Measurements from ENCODE around the gene PSMD14. TPM values are rescaled to one million over a fixed set of nuclear protein-coding genes. Genes with fewer than 3 reads are reported as not detected.

Gene PSMD14
- total RNA-seq, 1 experiment from 2014 or later = 83.7 TPM

DNA sequence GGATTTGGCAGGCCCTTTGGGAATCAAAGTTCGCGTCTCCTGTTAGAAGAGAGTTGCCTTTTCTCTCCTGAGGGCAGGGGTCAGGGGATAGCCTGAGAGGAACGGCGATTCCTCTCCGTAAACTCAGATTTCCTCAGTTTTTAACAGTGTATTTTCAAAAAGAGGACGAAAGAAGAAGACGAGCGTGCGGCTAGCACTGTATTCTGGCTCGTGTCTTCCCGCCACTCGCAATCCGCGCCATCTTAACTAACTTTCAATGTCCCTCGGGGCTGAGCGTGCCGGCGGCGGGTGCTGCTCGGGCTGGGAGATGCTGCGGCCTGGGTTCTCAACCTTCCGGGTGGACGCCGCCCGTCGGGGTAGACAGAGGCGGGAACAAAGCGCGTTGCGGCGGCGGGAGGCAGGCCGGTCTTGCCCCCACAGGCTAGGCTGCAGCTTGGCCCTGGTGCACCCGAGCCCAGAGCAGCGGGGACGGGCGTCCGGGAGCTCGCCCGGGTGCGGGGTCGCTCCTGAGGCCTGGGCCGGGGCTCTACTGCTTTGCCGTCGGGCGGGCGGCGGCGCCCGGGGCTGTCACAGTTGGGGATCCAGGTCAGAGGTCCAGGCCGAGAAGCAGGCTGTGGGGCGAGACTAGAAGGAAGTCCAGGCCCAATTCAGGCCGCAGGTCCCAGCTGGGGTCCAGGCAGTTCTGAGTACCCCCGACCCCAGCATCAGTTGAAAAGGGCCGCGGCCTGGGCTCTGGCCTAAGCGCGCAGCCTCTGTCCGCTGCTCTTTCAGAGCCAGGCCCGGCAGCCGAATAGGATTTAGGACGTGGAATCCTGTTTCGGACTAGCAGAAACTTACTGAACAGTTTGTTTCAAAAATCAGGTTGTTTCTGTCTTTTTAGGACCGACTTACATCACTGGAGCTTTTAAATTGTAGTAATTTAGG is 119.7 kb downstream of the PSMD14 start:
- Histone ChIP-seq H2AFZ (ENCODE audit: low read length) (no peak overlapping the region), H2BK5ac (ENCODE audit: insufficient read length, low read length) (no peak overlapping the region)
- no CpG with 5 or more reads among the region's 64 CpGs for WGBS (ENCODE audit: extremely low coverage, insufficient read length, low lambda C conversion rate)

More for the DNA sequence above, 119.7 kb downstream of the PSMD14 start:
- no peak overlapping the region for H2BK20ac ChIP-seq (ENCODE audit: low read depth, low read length, poor library complexity, severe bottlenecking)
- H3K4me1 ChIP-seq (ENCODE audit: insufficient read depth, low read length) = no peaks in the 10 kb centered on the region
- H3K14ac ChIP-seq (ENCODE audit: insufficient read depth, low read length) = peak overlapping the region; percentile 52; the same call in 1 of the 2 replicates
- H3K9ac ChIP-seq (ENCODE audit: extremely low read depth, insufficient read length, low read length) = no peak overlapping the region
- H4K91ac ChIP-seq (ENCODE audit: insufficient read length, low read depth, low read length) = no peak overlapping the region
- no peak overlapping the region for H3K23ac ChIP-seq (ENCODE audit: insufficient read length, low read depth, low read length)
- no peak overlapping the region for H3T11ph ChIP-seq (ENCODE audit: low read length)
- peak; percentile 48 for DNase-seq
- no peak overlapping the region for H3K18ac ChIP-seq (ENCODE audit: insufficient read length, low read depth, low read length)
- no peak overlapping the region for H2BK12ac ChIP-seq (ENCODE audit: insufficient read length, low read depth, low read length)
- peaks cover 92% of the 10 kb centered on the region for H3K27me3 Mint-ChIP-seq (ENCODE audit: low read depth)
- H3K27ac ChIP-seq (ENCODE audit: insufficient read length, low read depth, low read length) = no peak overlapping the region
- H4K5ac ChIP-seq (ENCODE audit: insufficient read length, low read depth, low read length) = no peak overlapping the region
- no peak overlapping the region for H3K56ac ChIP-seq (ENCODE audit: insufficient read length, low read depth, low read length)
- H2BK15ac ChIP-seq (ENCODE audit: low read depth, low read length) = no peak overlapping the region; the same call in 1 of the 2 replicates
- H3K4me3 Mint-ChIP-seq = peak overlapping the region; percentile 57 to 79
- H3K79me1 ChIP-seq (ENCODE audit: insufficient read depth, low read depth, low read length, poor library complexity, severe bottlenecking) = no peaks in the 10 kb centered on the region
- peak overlapping the region; percentile 65 for H3K4me2 ChIP-seq (ENCODE audit: insufficient read depth, insufficient read length, low read length)
- no peaks in the 10 kb centered on the region for H3K9me3 ChIP-seq (ENCODE audit: control insufficient read depth, low read depth, low read length)
- H3K27me3 ChIP-seq (ENCODE audit: insufficient read depth, low read length) = peaks cover 60% of the 10 kb centered on the region
- no peak overlapping the region for H2AK5ac ChIP-seq (ENCODE audit: insufficient read length, low read length)
- H3K23me2 ChIP-seq (ENCODE audit: insufficient read length, low read depth, low read length, poor library complexity, severe bottlenecking) = peaks cover 19% of the 10 kb centered on the region
- H3K79me2 ChIP-seq (ENCODE audit: insufficient read depth, low read length) = no peaks in the 10 kb centered on the region
- H3K36me3 Mint-ChIP-seq (ENCODE audit: insufficient read depth in 1 of 3, low read depth in 3 of 3) = no peaks in the 10 kb centered on the region
- TF ChIP-seq, protein P1, sequence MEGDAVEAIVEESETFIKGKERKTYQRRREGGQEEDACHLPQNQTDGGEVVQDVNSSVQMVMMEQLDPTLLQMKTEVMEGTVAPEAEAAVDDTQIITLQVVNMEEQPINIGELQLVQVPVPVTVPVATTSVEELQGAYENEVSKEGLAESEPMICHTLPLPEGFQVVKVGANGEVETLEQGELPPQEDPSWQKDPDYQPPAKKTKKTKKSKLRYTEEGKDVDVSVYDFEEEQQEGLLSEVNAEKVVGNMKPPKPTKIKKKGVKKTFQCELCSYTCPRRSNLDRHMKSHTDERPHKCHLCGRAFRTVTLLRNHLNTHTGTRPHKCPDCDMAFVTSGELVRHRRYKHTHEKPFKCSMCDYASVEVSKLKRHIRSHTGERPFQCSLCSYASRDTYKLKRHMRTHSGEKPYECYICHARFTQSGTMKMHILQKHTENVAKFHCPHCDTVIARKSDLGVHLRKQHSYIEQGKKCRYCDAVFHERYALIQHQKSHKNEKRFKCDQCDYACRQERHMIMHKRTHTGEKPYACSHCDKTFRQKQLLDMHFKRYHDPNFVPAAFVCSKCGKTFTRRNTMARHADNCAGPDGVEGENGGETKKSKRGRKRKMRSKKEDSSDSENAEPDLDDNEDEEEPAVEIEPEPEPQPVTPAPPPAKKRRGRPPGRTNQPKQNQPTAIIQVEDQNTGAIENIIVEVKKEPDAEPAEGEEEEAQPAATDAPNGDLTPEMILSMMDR (conservative IDR thresholded peaks at IDR 0.05) = no peak
- H3K27ac Mint-ChIP-seq = no peak overlapping the region
- H3K4me1 Mint-ChIP-seq = peaks cover 21 to 26% of the 10 kb centered on the region in 2 experiments
- no peak overlapping the region for H3K4ac ChIP-seq (ENCODE audit: low read depth, low read length)
- no peaks in the 10 kb centered on the region for H4K20me1 ChIP-seq (ENCODE audit: control insufficient read depth, insufficient read depth, insufficient read length)
- H2BK120ac ChIP-seq (ENCODE audit: low read depth, low read length, poor library complexity, severe bottlenecking) = no peak overlapping the region
- peaks cover 0 to 3% of the 10 kb centered on the region in 2 experiments; a peak in 3 of 5 replicates for H3K9me3 Mint-ChIP-seq
- H4K8ac ChIP-seq (replicated peaks; ENCODE audit: insufficient read length, low read depth, low read length) = no peak overlapping the region
